GM18870 (cell line): ENCODE results near the gene NTRK2.

Experiments
- ATAC-seq: cut with Tn5 transposase; IDR thresholded peaks from one replicate; pipeline ENCODE4 v1.9.1; 2021; ENCODE audit warnings: moderate library complexity; ENCODE audit not compliant: unreplicated experiment

NTRK2 gene

DNA sequence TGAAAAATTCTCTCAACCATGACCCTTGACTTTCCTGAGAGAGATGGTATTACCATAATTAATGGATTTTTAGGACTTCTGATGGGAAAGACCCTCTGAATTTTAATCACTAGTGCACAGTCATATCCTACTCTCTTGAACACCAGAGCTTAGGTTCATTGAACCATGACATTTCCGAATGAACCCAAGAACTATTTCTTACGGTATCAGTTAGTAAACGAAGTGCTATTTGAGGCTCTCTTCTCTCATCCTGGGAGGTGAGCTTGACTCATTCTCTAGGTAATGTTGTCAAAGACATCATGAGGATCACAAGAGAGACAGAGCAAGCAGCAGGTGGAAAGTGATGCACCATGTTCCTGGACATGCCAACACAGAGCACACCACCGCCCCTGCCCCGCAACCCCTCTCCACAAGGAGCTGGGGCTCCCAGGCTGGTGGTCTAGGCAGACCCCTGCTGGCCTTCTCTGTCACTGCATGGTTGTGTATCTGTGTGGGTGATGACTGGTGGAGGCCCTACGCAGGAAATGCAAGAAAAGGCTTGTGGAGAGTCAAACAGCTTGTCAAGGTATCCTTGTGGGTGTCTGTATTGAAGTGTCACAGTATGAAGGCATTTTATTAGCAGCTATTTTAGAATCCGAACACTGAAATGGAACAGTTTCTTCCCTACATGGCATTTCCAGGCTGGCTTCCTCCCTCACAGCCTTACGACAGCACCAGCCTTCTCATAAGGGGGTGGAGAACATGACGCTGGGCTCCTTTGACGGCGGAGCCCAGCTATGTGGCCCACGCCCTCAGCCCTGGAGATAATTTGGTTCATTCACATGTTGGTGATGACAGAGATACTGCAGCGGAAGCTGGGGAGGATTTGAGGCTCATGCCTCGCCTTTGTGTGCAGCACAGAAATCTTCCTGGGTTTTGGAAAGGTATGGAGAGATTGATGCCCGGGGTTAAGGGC, 297.6 kb downstream of the NTRK2 start:
- no peak for ATAC-seq

DNA sequence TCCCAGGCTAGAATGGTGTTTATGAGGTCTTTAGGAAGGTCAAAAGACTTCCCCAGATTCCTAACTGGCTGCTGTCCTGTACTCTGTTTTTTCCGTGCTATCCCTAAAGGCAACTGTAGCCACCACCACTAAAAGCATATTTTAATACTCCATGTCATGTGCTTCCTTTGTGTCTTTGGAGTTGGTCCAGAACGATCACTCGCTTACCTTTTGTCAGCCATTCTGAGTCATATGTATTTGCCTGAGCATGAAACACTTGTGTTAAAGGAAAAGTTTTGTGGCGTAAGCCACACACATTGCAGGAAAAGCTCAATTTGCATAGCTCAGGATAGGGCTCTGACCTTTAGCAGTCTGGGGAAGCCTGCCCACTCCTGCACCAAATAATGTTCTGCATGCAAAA, 299.6 kb downstream of the NTRK2 start:
- no peak for ATAC-seq

DNA sequence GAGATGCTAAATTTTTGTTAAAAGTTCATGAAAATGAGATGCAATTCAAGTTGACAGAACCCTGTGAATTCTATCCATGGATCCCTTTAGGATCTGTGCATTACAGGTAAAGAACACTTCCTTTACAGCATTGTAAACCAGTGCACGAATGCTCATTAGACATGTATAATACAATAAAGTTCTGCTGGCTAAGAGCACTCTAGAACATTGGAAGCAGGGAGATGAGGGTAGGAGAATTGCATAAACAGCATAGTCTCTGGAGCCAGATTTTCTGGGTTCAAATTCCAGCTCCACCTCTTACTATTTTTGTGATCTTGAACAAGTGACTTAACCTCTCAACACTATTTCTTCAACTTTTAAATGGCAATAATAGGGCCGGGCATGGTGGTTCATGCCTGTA, 300.2 kb downstream of the NTRK2 start:
- ATAC-seq, result no peak

DNA sequence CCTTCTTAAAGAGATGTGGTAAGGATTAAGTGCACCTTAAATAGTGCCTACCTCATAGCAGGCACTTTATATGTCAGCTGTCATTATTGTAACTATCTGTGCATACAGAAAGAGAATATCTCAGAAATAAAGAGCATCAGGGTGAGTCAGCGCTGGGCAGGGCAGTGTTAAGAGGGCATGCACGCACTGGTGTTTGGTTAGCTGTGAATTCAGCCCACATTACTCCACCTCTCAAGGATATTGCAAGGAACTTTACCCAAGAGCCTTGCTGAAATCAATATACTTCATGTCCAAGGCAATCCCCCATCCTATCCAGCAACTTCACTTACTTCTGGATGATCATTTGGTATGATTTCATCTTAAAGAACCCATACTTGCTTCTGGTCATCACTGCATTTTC, 300.9 kb downstream of the NTRK2 start:
- ATAC-seq, result no peak

DNA sequence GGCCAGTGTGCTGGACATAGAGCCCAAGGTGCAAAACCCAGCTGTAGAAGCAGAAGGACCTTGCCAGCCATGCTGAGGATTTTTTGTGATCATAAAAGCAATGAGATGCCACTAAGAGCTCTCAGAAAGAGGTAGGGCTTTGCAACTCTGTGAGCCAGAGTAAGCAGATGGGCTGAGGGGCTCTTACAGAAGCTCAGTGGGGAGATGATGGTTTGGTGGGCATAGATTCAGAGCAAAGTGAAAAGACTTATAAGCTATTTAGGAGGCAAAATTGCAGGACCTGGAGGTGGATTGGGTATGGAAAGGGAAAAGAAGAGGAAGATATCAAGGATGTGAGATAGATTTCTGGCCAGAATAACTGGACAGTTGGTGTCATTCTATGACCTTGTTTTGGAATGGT, 302.0 kb downstream of the NTRK2 start:
- ATAC-seq, result no peak

DNA sequence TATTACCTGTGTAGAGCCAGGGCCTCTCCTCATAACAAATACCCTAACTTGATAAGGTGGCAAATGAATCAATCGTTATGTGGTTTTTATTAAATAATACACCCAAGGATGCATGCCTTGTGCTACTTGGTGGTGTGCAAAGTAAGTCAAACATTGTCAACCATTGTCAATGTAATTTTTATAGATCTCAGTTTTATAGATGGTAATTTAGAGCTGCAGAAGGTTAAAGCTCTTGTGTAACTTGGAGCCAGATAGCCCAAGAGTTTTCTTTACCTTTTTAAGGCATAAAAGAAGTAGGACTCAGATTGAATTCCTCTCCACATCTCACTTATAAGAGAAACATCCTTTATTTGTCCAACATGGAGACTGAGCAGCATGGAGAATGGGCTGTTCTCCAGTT, 304.7 kb downstream of the NTRK2 start:
- no peak for ATAC-seq

DNA sequence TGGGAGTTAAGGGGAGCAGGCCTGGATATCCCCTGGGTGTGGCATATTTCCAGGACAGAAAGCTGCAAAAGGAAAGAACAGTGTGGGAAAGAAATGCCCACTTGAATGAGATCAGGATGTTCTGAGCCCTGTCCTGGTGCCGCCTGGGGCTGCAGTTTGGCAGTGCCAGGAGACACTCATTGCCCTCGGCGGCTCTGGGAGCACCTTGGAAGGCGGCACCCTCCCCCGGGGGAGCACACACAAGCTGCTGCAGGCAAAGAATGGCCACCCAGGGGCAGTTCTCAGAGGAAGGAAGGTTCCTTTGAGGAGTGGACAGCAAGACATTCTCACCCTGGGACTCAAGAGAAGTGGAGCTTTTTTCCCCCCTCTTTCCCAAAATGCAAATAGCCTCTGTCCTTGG, 305.3 kb downstream of the NTRK2 start:
- no peak for ATAC-seq

DNA sequence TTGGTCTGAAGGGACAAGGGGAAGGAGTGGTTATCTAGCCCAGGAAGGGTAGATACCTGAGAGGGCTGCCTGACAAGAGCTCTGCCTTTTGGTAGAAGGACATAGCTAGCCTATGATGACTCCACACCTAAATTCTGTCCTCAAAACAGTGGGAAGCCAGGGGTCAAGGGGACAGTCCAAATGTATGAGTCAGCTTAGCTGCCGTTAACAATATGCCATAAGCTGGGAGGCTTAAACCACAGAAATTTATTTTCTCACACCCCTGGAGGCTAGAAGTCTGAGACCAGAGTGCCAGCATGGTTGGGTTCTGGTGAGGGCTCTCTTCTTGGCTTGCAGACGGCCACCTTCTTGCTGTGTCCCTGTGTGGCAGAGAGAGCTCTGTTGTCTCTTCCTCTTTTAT, 306.4 kb downstream of the NTRK2 start:
- ATAC-seq, result no peak

DNA sequence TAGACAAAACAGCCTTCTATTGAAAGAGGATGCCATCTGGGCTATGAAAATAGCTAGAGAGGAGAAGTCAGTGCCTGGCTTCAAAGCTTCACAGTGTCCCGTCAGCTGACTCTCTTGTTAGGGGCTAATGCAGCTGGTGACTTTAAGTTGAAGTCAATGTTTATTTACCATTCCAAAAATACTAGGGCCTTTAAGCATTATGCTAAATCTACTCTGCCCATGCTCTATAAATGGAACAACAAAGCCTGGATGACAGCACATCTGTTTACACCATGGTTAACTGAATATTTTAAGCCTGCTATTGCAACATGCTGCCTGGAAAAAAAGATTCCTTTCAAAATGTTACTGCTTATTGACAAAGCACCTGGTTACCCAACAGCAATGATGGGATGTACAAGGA, 309.1 kb downstream of the NTRK2 start:
- ATAC-seq, result no peak

DNA sequence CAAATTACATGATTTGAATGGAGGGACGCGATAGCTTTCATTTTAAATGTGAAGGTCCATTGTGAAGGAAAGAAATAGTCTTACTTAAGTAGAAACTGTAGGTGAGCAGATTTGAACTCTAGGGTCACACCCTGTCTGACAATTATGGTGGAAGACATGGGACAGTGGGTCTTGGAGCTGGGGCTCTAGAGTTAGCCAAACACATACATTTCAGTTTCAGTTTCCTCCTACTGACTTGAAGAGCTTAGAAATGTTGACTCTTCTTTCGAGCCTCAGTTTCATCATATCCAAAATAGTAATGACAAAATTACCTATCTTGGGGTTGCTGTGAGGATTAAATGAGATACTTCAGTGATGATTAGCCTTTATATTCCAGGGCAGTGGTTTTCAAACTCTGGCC, 314.2 kb downstream of the NTRK2 start:
- ATAC-seq, result no peak

DNA sequence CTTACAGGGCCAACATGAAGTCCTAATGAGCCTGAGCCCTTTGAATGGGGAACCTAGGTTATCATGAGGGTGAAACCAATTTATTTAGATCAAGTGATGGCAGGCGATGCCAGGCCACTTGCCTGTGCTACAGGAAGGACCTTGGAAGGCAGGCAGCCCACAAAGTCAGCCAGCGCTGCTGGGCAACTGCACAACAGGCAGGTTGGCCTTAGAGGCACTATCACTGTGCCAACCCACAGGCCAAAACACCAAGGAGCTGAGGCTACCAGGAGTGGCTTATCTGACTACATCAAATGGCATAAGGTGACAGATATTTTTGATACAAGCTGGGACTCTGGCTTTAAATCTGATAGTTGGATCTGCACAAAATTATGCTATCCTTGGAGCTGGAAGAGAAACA, 319.1 kb downstream of the NTRK2 start:
- ATAC-seq, result no peak

DNA sequence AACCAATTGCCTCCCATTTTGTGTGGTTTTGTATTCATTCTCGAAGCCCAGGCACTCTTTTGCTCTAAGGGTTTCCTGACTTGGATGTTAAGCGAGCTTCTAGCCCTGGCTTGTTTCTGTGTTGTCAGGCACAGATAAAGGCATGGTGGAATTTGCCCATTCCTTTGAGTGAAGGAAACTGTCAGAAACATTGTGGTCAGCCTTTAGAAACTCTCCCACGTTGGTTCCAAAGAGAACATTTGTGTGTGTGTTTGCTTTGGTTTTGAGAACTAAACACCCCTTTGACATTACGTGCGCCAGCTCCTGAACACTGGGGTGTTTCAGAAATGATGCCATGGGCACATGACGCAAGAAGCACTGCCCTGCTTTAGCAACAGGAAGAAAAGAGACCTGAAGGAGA, 320.9 kb downstream of the NTRK2 start:
- no peak for ATAC-seq

DNA sequence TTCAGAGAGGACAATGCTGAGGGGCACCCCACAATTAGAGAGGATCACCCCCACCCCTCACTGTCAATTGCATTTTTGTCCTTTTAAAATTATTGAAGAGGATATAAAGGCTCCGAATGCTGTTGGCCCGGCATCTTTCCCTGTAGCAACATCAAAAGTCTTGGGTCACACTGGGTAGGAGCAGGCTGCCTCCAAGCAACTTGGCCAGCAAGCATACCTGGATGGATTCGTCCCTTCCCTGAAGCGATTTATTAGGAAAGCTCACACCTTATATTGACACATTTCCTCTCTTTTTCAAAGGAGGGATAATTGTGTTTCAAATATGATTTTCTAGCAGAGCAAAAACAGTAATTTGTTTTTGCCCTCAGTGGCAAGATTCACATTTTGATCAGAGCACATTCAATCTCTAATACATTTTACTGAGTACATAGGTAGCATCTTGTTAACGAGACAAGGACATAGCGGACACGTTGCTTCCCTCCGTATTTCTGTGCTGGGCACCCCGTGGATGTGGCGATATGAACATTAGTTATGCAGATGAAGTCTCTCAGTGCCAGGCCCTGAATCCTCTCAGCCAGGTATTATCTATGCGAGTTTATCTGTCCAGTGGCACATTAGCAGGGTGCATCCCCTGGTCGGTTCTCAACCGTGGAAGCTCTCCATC, 321.5 kb downstream of the NTRK2 start:
- no peak for ATAC-seq

DNA sequence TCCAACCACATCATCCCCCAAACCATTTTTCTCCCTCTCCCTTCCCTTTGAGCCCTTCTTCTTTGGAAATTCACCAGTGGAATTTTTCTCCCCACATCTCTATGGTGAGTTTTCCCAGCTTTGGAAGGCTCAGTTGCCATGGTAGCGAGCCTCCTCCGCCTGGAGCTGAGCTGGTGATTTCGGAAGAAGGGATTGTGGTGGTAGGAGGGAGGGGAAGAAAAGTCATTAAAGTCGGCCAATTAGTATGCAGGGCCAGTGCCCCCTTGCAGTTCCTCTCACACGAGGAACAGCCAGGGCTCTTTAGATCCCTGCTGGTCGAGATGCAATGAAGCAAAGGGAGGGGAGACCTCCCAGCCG, 322.0 kb downstream of the NTRK2 start:
- ATAC-seq, result no peak

DNA sequence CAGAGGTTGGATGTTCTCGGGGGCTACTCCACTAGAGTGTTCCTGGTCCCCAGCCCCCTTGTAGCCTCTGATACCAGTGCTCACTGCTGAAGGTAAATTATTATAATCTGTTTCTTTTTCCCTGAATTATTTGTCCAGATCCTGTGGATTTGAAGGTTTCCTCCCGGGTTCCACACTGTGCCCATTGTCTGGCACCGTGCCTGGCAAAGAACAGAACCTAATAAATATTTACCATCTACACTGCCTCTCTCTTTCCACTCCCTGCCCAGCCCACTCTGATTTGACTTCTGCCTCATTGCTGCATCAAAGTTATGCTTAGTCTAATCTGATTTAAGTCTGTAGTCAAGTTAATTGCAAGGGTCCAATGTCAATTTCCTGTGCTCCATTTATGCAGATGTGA, 322.9 kb downstream of the NTRK2 start:
- no peak for ATAC-seq

DNA sequence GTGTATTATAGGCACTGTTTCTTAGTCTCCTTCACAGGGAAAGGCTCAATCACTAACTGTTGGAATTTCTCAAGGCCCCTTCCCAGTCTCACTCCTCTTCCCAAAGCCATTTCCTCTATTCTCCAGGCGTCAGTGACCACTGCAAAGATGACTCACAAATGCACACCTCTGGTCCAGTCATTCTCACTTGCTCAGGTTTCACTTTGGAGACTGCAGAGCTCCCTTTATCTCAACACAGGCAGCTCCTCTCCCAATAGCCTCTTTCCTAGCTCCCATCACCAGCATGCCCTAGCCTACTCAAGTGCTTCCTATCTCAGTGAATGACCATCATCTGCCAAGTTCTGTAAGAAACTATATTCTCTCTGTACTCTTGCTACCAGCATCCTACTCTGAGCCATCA, 323.6 kb downstream of the NTRK2 start:
- ATAC-seq, result no peak

DNA sequence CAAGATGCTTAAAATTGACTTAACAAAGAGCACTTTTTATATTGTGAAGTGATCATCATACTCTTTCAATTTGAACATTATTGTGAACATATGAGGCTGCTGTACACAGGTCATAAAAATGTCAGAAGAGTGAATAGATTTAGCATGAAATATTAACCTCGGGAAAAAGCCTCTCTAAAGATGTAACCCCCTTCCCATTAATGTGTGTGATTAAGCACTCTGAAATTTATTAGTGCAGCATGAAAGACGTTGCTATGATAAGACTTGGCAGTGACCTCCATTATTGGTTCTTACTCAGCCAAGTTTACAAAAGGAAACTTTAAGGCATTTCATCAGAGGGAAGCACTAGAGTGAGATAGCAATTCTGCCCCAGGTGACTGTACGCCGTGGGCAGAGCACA, 326.5 kb downstream of the NTRK2 start:
- no peak for ATAC-seq

DNA sequence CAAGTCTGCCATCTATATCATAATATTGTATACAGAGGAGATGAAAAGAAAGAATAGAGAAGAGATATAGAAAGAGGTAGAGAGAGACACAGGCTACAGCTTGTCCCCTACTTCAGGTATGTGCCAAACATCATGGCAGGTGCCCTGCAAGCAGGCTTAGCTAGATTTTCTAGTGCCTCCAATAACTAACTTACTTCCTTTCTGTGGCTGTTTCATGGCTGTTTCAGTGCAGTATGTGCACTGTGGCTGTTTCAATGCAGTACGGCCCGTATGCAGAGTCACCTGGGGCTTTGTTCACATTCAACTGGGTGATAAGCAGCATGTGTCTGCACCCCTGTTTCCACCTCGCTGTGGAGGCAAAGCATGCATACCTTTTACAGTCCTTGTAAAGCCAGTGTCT, 327.2 kb downstream of the NTRK2 start:
- ATAC-seq, result no peak

DNA sequence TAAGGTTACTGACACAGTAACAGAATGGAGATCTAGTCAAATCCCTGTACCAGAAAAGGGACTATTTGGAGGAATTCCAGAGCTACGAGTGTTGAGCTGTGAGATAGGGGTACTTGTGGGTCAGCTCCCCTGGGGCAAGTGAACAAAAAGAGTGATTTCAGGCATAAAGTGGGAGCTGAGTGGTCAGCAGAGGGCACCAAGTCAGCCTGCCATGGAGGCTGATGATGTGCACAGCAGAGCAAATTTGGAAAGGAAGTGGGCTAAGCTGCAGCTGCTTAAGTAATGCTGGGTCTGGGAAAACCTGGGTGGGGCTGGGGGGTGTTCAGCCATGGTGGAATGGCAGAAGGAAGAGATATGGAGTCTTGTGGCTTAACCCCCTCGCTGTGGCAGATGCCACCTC, 327.9 kb downstream of the NTRK2 start:
- no peak for ATAC-seq

DNA sequence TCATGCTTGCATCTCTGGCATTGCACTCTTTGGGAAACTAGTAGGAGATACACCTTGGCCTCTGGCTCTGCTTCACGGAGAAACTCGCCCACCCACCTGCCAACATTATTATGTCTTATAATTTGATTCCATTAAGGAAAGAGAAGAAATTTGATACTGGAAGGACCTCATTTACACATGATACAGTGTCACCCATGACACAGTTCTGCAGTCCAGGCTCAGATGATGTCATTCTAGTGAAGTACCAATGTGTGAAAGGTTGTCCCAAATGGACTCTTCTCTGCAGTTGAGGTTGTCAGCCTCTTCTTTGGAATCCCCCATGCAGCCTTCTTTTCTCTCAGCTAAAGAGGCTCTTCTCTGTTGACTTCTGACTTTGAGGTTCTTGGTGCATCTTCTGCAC, 329.1 kb downstream of the NTRK2 start:
- no peak for ATAC-seq

DNA sequence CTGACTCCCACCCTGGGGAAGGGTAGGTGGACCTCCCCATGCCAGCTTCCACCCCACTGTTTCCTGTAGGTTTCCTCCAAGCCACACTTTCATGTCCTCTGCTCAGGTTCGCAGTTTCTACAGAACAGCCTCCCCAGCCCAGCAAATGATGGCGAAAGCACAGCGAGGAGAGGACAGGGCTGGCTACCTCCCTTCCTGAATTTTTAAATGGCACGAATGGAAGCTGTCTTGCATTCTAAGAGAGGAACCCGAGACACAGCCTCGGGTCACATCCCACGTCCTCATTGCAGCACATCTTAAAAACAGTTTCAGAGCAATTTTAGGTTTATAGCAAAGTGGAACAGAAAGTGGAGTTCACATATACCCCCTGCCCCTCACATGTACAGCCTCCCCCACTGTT, 330.3 kb downstream of the NTRK2 start:
- ATAC-seq, result no peak

DNA sequence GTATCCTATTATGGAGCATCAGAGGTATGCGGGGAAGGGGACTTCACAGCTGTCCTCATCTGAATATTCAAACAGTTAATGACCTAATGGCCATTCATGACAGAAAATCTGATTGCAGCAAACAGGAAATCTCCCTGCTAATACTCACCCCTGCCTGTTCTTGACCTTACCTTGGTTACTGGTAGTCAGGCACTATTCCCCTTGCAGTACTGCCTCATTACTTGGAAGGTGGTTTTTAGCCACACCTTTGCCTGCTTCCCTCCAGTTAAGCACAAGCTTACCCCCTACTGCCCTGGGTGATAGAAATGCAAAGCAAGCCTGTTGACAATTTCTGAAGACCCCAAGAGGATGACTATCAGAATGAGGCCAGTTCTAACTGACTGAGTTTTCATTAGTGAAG, 332.4 kb downstream of the NTRK2 start:
- ATAC-seq, result no peak
